ENCODE measurements around the gene CWC27. TPM values are rescaled to one million over a fixed set of nuclear protein-coding genes. Genes with fewer than 3 reads are reported as not detected.

Gene CWC27
- total and polyA plus RNA-seq, 2 of the 13 experiments (the other 11 are each of a cell fraction or from before 2014, with no cell fraction given), result 21.1 to 25.7 TPM

DNA sequence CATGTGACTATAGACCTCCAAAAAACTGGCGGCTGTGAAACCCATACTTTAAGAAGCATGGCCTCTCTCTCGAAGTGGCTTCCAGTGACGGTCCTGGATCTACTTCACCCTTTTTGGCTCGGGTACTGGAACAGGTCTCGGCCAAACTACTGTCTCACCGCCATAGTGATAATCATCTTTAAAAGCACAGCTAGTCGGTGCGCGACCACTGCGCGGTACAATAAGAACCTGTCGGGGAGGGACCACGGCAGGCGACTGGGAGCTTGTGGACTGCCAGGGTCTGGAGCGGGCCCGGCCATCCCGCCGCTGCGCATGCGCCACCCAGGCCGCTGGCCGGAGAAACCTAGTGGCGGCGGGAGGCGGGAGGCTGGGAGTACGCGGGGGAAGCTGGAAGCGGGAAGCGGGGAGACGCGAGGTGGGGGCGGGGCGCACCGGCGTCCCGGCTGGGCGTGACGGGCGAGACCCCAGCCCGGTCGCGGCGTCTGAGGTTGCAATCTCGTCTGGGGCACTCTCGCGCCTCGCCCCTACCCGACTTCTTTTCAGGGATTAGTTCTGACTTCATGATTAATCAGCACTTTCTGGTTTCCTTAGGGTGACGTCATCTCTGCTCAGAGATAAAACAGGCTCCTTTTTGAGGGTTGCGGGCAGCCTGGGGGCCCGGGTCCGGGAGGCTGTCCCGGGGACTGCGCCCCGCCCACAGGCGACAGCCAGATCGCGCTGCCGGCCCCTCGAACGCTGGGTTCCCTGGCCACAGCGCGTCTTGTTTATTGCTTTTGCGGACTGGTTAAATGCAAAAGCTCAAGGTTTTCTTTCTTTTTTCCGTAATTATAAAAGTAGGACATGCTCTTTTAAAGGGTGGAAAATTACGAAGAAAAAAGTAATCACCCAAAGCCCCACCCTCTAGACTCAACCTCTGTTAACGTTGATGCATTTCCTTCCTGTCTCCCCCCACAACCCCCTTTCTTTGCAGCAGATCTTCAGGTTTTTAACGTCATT, 266.8 kb downstream of the CWC27 start (continued):
- TF ChIP-seq, protein P1, sequence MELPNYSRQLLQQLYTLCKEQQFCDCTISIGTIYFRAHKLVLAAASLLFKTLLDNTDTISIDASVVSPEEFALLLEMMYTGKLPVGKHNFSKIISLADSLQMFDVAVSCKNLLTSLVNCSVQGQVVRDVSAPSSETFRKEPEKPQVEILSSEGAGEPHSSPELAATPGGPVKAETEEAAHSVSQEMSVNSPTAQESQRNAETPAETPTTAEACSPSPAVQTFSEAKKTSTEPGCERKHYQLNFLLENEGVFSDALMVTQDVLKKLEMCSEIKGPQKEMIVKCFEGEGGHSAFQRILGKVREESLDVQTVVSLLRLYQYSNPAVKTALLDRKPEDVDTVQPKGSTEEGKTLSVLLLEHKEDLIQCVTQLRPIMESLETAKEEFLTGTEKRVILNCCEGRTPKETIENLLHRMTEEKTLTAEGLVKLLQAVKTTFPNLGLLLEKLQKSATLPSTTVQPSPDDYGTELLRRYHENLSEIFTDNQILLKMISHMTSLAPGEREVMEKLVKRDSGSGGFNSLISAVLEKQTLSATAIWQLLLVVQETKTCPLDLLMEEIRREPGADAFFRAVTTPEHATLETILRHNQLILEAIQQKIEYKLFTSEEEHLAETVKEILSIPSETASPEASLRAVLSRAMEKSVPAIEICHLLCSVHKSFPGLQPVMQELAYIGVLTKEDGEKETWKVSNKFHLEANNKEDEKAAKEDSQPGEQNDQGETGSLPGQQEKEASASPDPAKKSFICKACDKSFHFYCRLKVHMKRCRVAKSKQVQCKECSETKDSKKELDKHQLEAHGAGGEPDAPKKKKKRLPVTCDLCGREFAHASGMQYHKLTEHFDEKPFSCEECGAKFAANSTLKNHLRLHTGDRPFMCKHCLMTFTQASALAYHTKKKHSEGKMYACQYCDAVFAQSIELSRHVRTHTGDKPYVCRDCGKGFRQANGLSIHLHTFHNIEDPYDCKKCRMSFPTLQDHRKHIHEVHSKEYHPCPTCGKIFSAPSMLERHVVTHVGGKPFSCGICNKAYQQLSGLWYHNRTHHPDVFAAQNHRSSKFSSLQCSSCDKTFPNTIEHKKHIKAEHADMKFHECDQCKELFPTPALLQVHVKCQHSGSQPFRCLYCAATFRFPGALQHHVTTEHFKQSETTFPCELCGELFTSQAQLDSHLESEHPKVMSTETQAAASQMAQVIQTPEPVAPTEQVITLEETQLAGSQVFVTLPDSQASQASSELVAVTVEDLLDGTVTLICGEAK (IDR thresholded peaks at IDR 0.05), result no peak
- TF ChIP-seq, protein P1 (CRISPR knock-in tag; IDR thresholded peaks at IDR 0.05), result no peak
- TF ChIP-seq, protein P2, sequence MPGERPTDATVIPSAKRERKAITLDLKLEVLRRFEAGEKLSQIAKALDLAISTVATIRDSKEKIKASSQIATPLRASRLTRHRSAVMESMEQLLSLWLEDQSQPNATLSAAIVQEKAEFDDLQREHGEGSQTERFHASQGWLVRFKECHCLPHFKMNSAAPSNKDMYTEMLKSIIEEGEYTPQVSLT (CRISPR knock-in tag; IDR thresholded peaks at IDR 0.05; ENCODE audit: borderline replicate concordance, low read depth), result no peak
- TF ChIP-seq, protein P3, sequence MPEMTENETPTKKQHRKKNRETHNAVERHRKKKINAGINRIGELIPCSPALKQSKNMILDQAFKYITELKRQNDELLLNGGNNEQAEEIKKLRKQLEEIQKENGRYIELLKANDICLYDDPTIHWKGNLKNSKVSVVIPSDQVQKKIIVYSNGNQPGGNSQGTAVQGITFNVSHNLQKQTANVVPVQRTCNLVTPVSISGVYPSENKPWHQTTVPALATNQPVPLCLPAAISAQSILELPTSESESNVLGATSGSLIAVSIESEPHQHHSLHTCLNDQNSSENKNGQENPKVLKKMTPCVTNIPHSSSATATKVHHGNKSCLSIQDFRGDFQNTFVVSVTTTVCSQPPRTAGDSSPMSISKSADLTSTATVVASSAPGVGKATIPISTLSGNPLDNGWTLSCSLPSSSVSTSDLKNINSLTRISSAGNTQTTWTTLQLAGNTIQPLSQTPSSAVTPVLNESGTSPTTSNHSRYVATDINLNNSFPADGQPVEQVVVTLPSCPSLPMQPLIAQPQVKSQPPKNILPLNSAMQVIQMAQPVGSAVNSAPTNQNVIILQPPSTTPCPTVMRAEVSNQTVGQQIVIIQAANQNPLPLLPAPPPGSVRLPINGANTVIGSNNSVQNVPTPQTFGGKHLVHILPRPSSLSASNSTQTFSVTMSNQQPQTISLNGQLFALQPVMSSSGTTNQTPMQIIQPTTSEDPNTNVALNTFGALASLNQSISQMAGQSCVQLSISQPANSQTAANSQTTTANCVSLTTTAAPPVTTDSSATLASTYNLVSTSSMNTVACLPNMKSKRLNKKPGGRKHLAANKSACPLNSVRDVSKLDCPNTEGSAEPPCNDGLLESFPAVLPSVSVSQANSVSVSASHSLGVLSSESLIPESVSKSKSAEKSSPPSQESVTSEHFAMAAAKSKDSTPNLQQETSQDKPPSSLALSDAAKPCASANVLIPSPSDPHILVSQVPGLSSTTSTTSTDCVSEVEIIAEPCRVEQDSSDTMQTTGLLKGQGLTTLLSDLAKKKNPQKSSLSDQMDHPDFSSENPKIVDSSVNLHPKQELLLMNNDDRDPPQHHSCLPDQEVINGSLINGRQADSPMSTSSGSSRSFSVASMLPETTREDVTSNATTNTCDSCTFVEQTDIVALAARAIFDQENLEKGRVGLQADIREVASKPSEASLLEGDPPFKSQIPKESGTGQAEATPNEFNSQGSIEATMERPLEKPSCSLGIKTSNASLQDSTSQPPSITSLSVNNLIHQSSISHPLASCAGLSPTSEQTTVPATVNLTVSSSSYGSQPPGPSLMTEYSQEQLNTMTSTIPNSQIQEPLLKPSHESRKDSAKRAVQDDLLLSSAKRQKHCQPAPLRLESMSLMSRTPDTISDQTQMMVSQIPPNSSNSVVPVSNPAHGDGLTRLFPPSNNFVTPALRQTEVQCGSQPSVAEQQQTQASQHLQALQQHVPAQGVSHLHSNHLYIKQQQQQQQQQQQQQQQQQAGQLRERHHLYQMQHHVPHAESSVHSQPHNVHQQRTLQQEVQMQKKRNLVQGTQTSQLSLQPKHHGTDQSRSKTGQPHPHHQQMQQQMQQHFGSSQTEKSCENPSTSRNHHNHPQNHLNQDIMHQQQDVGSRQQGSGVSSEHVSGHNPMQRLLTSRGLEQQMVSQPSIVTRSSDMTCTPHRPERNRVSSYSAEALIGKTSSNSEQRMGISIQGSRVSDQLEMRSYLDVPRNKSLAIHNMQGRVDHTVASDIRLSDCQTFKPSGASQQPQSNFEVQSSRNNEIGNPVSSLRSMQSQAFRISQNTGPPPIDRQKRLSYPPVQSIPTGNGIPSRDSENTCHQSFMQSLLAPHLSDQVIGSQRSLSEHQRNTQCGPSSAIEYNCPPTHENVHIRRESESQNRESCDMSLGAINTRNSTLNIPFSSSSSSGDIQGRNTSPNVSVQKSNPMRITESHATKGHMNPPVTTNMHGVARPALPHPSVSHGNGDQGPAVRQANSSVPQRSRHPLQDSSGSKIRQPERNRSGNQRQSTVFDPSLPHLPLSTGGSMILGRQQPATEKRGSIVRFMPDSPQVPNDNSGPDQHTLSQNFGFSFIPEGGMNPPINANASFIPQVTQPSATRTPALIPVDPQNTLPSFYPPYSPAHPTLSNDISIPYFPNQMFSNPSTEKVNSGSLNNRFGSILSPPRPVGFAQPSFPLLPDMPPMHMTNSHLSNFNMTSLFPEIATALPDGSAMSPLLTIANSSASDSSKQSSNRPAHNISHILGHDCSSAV (CRISPR knock-in tag; IDR thresholded peaks at IDR 0.05; ENCODE audit: borderline replicate concordance), result no peak
- TF ChIP-seq PAX8 (CRISPR knock-in tag; IDR thresholded peaks at IDR 0.05; ENCODE audit: borderline replicate concordance) (no peak), ZNF746 (CRISPR knock-in tag; IDR thresholded peaks at IDR 0.05) (peak; percentile 25; the same call in 1 of the 2 replicates), RFX3 (CRISPR knock-in tag; IDR thresholded peaks at IDR 0.05) (no peak), ZNF850 (CRISPR knock-in tag; conservative IDR thresholded peaks at IDR 0.05) (no peak), CBX1 (IDR thresholded peaks at IDR 0.05; ENCODE audit: low read depth) (no peak), MTA3 (CRISPR knock-in tag; IDR thresholded peaks at IDR 0.05) (no peak)
